GM19452 (cell line): Measurements from ENCODE around the gene PTPRN2.

Experiments
- ATAC-seq: cut with Tn5 transposase; IDR thresholded peaks from one replicate; pipeline ENCODE4 v1.9.1; 2021; ENCODE audit not compliant: unreplicated experiment

Gene PTPRN2

GRCh38 chr7:158579662-158580646 is 7.7 kb downstream of the PTPRN2 start:
- no peak for ATAC-seq

GRCh38 chr7:158576050-158576762 is 11.4 kb downstream of the PTPRN2 start:
- no peak for ATAC-seq

GRCh38 chr7:158574308-158575036 is 13.2 kb downstream of the PTPRN2 start:
- no peak for ATAC-seq

GRCh38 chr7:158573310-158573709 is 14.3 kb downstream of the PTPRN2 start:
- no peak for ATAC-seq

GRCh38 chr7:158572000-158572828 is 15.4 kb downstream of the PTPRN2 start:
- no peak for ATAC-seq

- no peak for ATAC-seq
Measured at GRCh38 chr7:158570449-158571170, 17.0 kb downstream of the PTPRN2 start.

GRCh38 chr7:158569858-158570323 is 17.7 kb downstream of the PTPRN2 start:
- ATAC-seq: no peak

GRCh38 chr7:158568974-158569857 is 18.4 kb downstream of the PTPRN2 start:
- no peak for ATAC-seq

GRCh38 chr7:158567153-158567603 is 20.4 kb downstream of the PTPRN2 start:
- no peak for ATAC-seq

- no peak for ATAC-seq
Measured at GRCh38 chr7:158564663-158565035, 23.0 kb downstream of the PTPRN2 start.

- ATAC-seq: no peak
Measured at GRCh38 chr7:158563911-158564662, 23.5 kb downstream of the PTPRN2 start.

- no peak for ATAC-seq
Measured at GRCh38 chr7:158563051-158563450, 24.6 kb downstream of the PTPRN2 start.

- ATAC-seq: no peak
Measured at GRCh38 chr7:158562517-158562916, 25.1 kb downstream of the PTPRN2 start.

- no peak for ATAC-seq
Measured at GRCh38 chr7:158561659-158562058, 26.0 kb downstream of the PTPRN2 start.

GRCh38 chr7:158560386-158560785 is 27.2 kb downstream of the PTPRN2 start:
- ATAC-seq: no peak

GRCh38 chr7:158559356-158559755 is 28.3 kb downstream of the PTPRN2 start:
- no peak for ATAC-seq

- ATAC-seq: no peak
Measured at GRCh38 chr7:158558816-158559215, 28.8 kb downstream of the PTPRN2 start.

- ATAC-seq: no peak
Measured at GRCh38 chr7:158557441-158557755, 30.2 kb downstream of the PTPRN2 start.
